HG03060 (cell line): ENCODE results near the gene WHAMM.
"Not testable (repeated sequence)": the region's sequence is repeated elsewhere in the genome, so short reads cannot be mapped to it uniquely, and the experiment has no call there.

Experiments used
- ATAC-seq: cut with Tn5 transposase; IDR thresholded peaks from one replicate; pipeline ENCODE4 v1.9.1; 2021; ENCODE audit warnings: low read depth, moderate number of reproducible peaks; ENCODE audit not compliant: unreplicated experiment

The WHAMM gene

GRCh38 chr15:82862886-82863285 lies 53.5 kb downstream of the WHAMM start:
- ATAC-seq, result no peak

GRCh38 chr15:82864967-82865366 lies 55.5 kb downstream of the WHAMM start:
- ATAC-seq, result no peak

DNA sequence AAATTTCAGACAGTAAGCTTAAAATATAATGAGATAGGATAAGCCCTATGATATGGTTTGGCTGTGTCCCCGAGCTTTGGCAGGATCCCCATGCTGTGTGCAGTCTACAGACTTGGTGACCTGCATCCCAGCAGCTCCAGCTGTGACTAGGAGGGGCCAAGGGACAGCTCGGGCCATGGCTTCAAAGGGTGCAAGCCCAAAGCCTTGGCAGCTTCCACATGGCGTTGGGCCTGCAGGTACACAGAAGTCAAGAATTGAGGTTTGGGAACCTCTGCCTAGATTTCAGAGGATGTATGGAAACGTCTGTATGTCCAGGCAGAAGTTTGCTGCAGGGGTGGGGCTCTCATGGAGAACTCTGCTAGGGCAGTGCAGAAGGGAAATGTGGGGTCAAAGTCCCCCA lies 56.2 kb downstream of the WHAMM start:
- not testable (repeated sequence) for ATAC-seq

DNA sequence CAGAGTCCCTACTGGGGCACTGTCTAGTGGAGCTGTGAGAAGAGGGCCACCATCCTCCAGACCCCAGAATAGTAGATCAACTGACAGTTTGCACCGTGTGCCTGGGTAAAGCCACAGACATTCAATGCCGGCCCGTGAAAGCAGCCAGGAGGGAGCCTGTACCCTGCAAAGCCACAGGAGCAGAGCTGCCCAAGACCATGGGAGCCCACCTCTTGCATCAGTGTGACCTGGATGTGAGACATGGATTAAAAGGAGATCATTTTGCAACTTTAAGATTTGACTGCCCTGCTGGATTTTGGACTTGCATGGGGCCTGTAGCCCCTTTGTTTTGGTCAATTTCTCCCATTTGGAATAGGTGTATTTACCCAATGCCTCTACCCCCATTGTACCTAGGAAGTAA lies 56.6 kb downstream of the WHAMM start:
- not testable (repeated sequence) for ATAC-seq

GRCh38 chr15:82870727-82871320 lies 61.4 kb downstream of the WHAMM start:
- ATAC-seq, result no peak

DNA sequence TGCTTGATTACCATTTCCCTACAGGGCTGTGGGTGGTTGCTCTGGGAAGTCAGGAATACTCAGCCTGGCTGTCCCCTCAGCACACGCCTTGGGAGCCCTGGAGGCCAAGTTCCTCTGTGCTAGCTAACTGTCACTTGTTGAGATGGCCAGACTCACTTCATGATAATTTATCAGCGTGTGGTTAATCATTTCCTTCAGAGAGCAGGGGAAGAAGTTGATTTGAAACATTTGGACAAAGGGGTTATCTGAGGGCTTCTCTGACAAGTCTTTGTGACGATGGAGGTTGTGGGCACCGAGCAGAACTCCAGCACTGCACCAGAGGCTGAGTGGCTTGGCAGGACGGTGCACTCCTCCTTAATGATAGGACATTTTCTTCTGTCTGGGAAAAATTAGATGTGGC lies 61.9 kb downstream of the WHAMM start:
- ATAC-seq, result no peak

DNA sequence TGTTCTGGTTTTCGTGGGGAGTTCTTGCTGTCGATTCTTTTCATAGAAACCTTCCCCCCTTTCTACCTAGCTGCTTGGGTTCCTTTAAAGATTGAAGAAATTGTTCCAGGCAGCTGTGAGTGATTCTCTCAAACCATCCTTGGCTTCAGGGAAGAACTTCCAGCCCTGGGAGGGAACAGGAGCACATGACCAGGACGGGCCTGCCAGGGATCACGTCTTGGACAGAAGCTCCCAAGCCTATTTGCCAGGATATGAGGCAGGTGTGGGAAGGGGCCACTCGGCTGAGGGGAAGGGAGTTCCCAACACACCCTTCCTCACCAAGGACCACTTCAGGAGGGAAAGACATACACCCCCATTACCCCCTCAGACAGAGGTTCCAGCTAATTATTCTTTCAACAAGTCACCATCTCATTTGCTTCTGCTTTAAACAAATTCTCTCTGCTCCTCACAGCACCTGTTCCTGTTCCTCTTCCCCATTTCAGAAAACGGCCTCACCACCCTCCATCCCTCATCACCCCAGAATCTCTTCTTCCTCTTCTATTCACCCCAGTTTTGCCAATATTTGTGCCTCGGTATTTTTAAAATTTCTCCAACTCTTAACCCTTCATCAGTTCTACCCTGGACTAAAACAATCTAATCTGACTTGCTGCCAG lies 62.5 kb downstream of the WHAMM start:
- no peak for ATAC-seq

DNA sequence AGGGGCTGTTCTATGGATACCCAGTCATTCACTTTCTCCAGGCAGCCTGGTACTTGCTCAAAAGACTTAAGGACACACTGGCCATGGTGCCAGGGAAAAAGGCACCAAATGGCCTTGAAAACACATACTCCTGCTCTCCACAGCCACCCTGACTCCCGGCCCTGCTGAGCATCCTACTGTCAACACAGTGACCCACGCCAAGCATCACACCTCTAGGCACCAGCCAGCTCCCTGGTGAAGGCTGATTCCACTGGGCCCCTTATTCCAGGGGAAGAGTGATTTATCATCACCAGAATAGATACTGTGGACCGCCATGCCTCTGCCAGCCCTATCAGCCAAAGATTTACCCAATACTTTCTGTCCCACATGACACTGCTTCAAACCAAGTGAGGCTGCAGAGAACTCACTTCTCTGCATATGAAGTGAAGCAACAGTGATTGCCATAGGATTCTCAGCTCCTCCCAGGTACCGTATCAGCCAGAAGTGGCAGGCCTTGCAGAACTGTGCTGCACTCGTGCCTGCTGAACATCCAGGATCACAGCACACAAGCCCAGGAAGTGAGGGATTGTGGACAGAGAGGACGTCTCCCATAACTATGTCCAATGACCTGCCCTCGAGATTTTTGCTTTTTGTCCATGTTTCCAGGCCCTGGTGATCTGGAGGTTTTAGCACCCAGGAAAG lies 63.7 kb downstream of the WHAMM start:
- no peak for ATAC-seq

GRCh38 chr15:82874267-82874666 lies 64.8 kb downstream of the WHAMM start:
- no peak for ATAC-seq

GRCh38 chr15:82874961-82875360 lies 65.5 kb downstream of the WHAMM start:
- ATAC-seq, result no peak

- no peak for ATAC-seq
These were observed 66.1 kb downstream of the WHAMM start for GRCh38 chr15:82875411-82876003.

DNA sequence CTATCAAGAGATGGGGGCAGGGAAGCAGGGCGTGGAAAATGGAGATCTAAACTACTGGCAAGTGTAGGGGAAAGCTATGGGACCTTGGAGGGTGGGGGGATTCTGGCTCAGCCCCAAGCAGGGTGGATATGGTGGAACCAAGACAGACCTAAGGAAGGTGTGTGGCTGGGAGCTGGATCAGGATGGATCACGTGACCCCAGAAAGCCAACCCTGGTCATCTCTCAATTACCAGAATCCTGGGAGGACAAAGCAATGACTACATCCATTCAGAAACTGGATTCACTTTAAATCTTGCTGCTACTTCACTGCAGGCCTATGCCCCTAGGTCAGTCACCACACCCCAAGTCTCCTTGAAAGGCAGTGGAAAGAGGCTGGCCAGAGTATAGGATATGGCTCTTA lies 68.4 kb downstream of the WHAMM start:
- ATAC-seq, result no peak

GRCh38 chr15:82878325-82878724 lies 68.9 kb downstream of the WHAMM start:
- ATAC-seq, result no peak

DNA sequence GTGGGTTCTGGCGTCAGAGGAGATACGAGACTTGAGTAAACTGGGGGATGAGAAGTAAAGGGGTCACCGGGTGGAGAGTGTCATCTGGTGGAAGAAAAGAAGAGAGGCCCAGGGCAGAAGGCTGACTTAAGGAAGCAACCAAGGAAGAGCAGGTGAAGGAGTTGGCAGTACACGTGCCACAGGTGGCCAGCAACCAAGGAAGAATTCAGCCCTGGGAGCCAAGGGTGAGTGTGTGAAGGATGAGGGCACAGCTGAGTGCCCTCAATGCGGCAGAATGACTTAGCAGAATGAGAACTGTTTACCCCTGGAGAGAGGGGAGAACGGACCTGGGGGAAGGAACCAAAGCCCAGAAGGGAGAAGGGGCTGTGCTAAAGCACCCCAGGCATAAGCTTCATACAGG lies 71.3 kb downstream of the WHAMM start:
- no peak for ATAC-seq

DNA sequence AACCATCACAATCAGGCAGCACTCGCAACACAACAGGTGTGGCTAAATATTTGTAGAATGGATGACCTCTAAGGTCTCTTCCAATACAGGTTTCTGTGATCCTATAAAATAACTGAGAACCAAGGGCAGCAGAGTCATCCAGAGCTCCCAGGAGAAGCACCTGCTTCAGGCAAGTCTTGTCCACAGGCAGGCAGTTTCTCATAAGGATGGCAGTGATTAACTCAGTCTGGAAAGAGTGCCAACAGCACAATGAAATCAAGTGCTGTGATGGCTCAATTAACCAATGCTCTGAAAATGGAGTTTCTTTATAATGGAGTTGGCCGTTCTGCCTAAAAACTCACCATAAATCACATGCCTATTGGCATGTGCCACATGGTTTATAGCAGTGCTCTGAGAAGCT lies 72.3 kb downstream of the WHAMM start:
- no peak for ATAC-seq

DNA sequence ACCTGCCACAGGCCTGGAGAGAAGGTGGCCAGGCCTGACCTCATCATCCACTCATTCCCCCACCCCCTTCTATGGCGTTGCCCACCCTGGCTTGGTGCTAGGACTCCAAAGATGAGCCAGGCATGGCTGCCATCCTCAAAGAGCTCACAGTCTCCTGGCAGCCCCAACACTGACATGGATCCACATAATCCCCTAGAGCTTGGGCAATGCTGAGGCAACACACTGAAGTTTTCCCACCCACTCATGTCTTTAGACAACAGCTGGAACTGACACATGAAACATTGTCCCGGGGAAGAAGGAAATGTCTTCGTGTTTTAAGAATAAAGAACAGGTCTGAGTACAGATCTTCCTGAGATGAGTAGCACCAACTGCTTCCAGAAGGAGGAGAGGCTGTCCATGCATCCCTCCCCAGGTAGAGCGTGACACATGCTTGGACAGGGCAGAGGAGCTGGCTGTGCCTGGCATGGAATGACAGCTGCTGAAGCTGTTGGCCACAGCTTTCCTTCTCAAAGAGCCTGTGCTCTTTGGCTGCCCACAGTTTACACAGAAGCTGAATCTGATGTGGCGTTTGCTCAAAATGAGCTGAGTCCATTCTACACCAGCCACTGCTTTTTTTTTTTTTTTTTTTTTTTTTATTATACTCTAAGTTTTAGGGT lies 73.0 kb downstream of the WHAMM start:
- no peak for ATAC-seq
